B cell (primary cell): ENCODE measurements around the gene GLB1L. TPM values are rescaled to one million over a fixed set of nuclear protein-coding genes. Genes with fewer than 3 reads are reported as not detected.

ENCODE experiments used
- ATAC-seq: fragments of 200-7000 bp; cut with Tn5 transposase; one replicate; pipeline ENCODE4 v1.10.0; 2021; ENCODE audit warnings: low read depth, mild to moderate bottlenecking, moderate number of reproducible peaks, moderate library complexity
- CTCF ChIA-PET: fragments of 350-600 bp; sonication (Branson Sonifier 250); formaldehyde crosslinking; loops from one replicate; lab custom pipeline; 2021; ENCODE audit warnings: antibody characterized with exemption, inconsistent platforms; lab: Charles Lee
- POLR2A ChIA-PET: fragments of 350-600 bp; sonication (Branson Sonifier 250); formaldehyde crosslinking; loops from one replicate; lab custom pipeline; 2021; ENCODE audit warnings: antibody characterized with exemption; lab: Charles Lee
- DNase-seq: peaks from one replicate; pipeline ENCODE4 v3.0.0; 2013
- H2AFZ ChIP-seq: 2 replicates; pipeline ENCODE4 v1.6.1; 2012; ENCODE audit warnings: mild to moderate bottlenecking, low read depth, low read length; ENCODE audit not compliant: insufficient read depth, poor library complexity, severe bottlenecking
- H3K27ac ChIP-seq, 2 donors: 1 replicate in 1 of 2; 2 replicates in 1 of 2; pipeline ENCODE4 v1.5.1; 2012 to 2013; ENCODE audit warnings: low read length in 2 of 2, mild to moderate bottlenecking in 2 of 2, moderate library complexity in 1 of 2
- H3K27me3 ChIP-seq, 4 experiments: fragments of 200-600 bp in 1 of 4; sonication (generic) in 1 of 4; replicated peaks in 1 of 4; 1 replicate in 2 of 4; 2 replicates in 2 of 4; pipeline versions ENCODE4 v1.6.1 to v1.7.0; 2013 to 2016; ENCODE audit warnings: low read length in 3 of 4, mild to moderate bottlenecking in 2 of 4, mixed read lengths in 1 of 4, moderate library complexity in 1 of 4; ENCODE audit not compliant: insufficient read depth in 4 of 4, control insufficient read depth in 3 of 4; ENCODE audit errors: control extremely low read depth in 1 of 4
- H3K36me3 ChIP-seq, 2 experiments: replicated peaks in 1 of 2; 1 replicate in 1 of 2; 2 replicates in 1 of 2; pipeline versions ENCODE4 v1.6.1 to v1.7.1; 2013; ENCODE audit warnings: low read length in 1 of 2; ENCODE audit not compliant: insufficient read depth in 2 of 2, control insufficient read depth in 1 of 2; ENCODE audit errors: control extremely low read depth in 1 of 2, extremely low read depth in 1 of 2
- H3K4me1 ChIP-seq, 2 donors: fragments of 200-600 bp in 1 of 2; sonication (generic) in 1 of 2; 1 replicate in 1 of 2; 2 replicates in 1 of 2; pipeline versions ENCODE4 v1.5.1 to v1.6.1; 2013 to 2017; ENCODE audit warnings: low read length in 2 of 2; ENCODE audit not compliant: control insufficient read depth in 2 of 2, insufficient read depth in 2 of 2
- H3K4me2 ChIP-seq: replicated peaks from 2 replicates; pipeline ENCODE3; 2012; ENCODE audit warnings: mild to moderate bottlenecking, low read depth, low read length; ENCODE audit not compliant: poor library complexity, severe bottlenecking
- H3K4me3 ChIP-seq, 5 experiments: fragments of 200-600 bp in 1 of 5; sonication (generic) in 1 of 5; 1 replicate in 3 of 5; 2 replicates in 2 of 5; pipeline versions ENCODE4 v1.5.1 to v1.7.0; 2011 to 2016; ENCODE audit warnings: low read length in 4 of 5, mild to moderate bottlenecking in 4 of 5, low read depth in 2 of 5, control low read depth in 1 of 5, moderate library complexity in 1 of 5; ENCODE audit not compliant: insufficient read depth in 1 of 5; ENCODE audit errors: control extremely low read depth in 1 of 5, extremely low read depth in 1 of 5
- H3K79me2 ChIP-seq: fragments of 200-600 bp; sonication (generic); one replicate; pipeline ENCODE4 v1.6.0; 2016; ENCODE audit warnings: low read length; ENCODE audit not compliant: control insufficient read depth, insufficient read depth
- H3K9ac ChIP-seq: fragments of 200-600 bp; sonication (generic); 2 replicates; pipeline ENCODE4 v1.6.1; 2017; ENCODE audit warnings: mild to moderate bottlenecking, low read length, moderate library complexity
- H3K9me3 ChIP-seq, 3 donors: one replicate each; pipeline versions ENCODE4 v1.6.1 to v1.7.1; 2013; ENCODE audit warnings: low read length in 2 of 3; ENCODE audit not compliant: control insufficient read depth in 2 of 3, insufficient read depth in 1 of 3; ENCODE audit errors: control extremely low read depth in 1 of 3
- H4K20me1 ChIP-seq: 2 replicates; pipeline ENCODE4 v1.6.0; 2012; ENCODE audit warnings: mild to moderate bottlenecking, low read length; ENCODE audit not compliant: insufficient read depth, control insufficient read depth, poor library complexity, severe bottlenecking
- H3K27ac Mint-ChIP-seq: one replicate; pipeline ENCODE4 v1.8.0; 2021; ENCODE audit warnings: mixed read lengths
- H3K27me3 Mint-ChIP-seq: one replicate; pipeline ENCODE4 v1.8.0; 2021; ENCODE audit warnings: mixed read lengths
- H3K4me1 Mint-ChIP-seq: one replicate; pipeline ENCODE4 v1.8.0; 2021; ENCODE audit warnings: mixed read lengths
- H3K4me3 Mint-ChIP-seq: one replicate; pipeline ENCODE4 v1.8.0; 2021; ENCODE audit warnings: mixed read lengths
- H3K9me3 Mint-ChIP-seq: one replicate; pipeline ENCODE4 v1.8.0; 2022; ENCODE audit warnings: mixed read lengths; ENCODE audit not compliant: insufficient read depth
- CTCF ChIP-seq: fragments of 200-600 bp; IDR thresholded peaks from one replicate; pipeline ENCODE4 v1.8.0; 2022; ENCODE audit warnings: antibody characterized with exemption, mild to moderate bottlenecking
- EZH2 ChIP-seq: IDR thresholded peaks from 2 replicates; pipeline ENCODE4 v1.6.1; 2012; ENCODE audit warnings: borderline replicate concordance, low read depth, mild to moderate bottlenecking, moderate library complexity, low read length; ENCODE audit not compliant: insufficient read depth, poor library complexity, severe bottlenecking
- WGBS: methylation state at CpG from one replicate; pipeline ENCODE4 v1.1.5; 2013; ENCODE audit warnings: missing lambda C conversion rate; ENCODE audit not compliant: insufficient coverage; 5-methylcytosine and 5-hydroxymethylcytosine counted together
- intact Hi-C: fragments of 100-400 bp; cut with micrococcal nuclease; formaldehyde crosslinking; loops from one replicate; pipeline ENCODE4 v1.10.0; 2022
- polyA plus RNA-seq: library from polyadenylated mRNA; depleted of rRNA; stranded (reverse); fragments of >200 nt; gene quantifications from 2 replicates; pipeline ENCODE4 v1.2.3, GENCODE V29; 2012
- total RNA-seq, 2 donors: library from RNA; stranded (reverse); fragments of 120-200 nt in 1 of 2; gene quantifications; 1 replicate in 1 of 2; 2 replicates in 1 of 2; pipeline versions ENCODE4 v1.2.3 to v1.2.4, GENCODE V29; 2013 to 2022

The GLB1L gene
- total and polyA plus RNA-seq, 2 donors (not counting 1 experiment from before 2014, with no cell fraction given) = 2.4 to 4.1 TPM

- intact Hi-C loops = loop anchor here (5.0 kb wide), 1 partner anchor 1034 kb away; the partner anchor contains the start of gene ARPC2
- Histone ChIP-seq H3K4me2 (peak overlapping the region; percentile 100), H4K20me1 (peaks cover 22% of the 10 kb centered on the region), H3K4me3 (peak overlapping the region in 4 of 5 experiments; percentile 87 to 97 (median 90)), H3K27ac (peak overlapping the region in 1 of 2 donors; percentile 93), H3K79me2 (peaks cover 58% of the 10 kb centered on the region), H2AFZ (no peak overlapping the region), H3K9me3 (no peaks in the 10 kb centered on the region), H3K27me3 (no peaks in the 10 kb centered on the region), H3K36me3 (peaks cover 2 to 35% of the 10 kb centered on the region in 2 experiments), H3K4me1 (peaks cover 57 to 67% of the 10 kb centered on the region in 2 donors), H3K9ac (peak overlapping the region; percentile 90)
- TF ChIP-seq CTCF = no peak
- no peak for TF ChIP-seq EZH2
- ChIA-PET POLR2A (interaction anchor here (0.8 to 4.2 kb wide), 9 partner anchors 22 to 75 kb away, joined by 3 to 106 read pairs (median 6); partner anchors contain the start of genes ABCB6, ANKZF1, ATG9A and CNPPD1), CTCF (interaction anchor here (0.7 to 7.6 kb wide), 7 partner anchors 22 to 76 kb away, joined by 3 to 97 read pairs (median 5); partner anchors contain the start of genes ANKZF1, ATG9A and DNAJB2)
- WGBS = 97% methylated on average over 6 of the region's 6 CpGs
- Mint-ChIP-seq H3K9me3 (no peaks in the 10 kb centered on the region), H3K4me3 (peak overlapping the region; percentile 87), H3K4me1 (peaks cover 72% of the 10 kb centered on the region), H3K27ac (peak overlapping the region; percentile 96), H3K27me3 (no peaks in the 10 kb centered on the region)
- ATAC-seq = no peak
- no peak for DNase-seq
These were observed 6.4 kb upstream of the GLB1L start for GRCh38 chr2:219251656-219252055.
